WI38 (cell line): ENCODE measurements around the gene RFWD3.
A peak's percentile ranks its signal among the peaks of the same experiment; 100 is the strongest.

Experiments used
- H3K4me3 ChIP-seq: 2 replicates; pipeline ENCODE4 v1.5.1; 2011; ENCODE audit warnings: low read depth, mild to moderate bottlenecking, control low read depth, low read length
- CTCF ChIP-seq: IDR thresholded peaks from 2 replicates; pipeline ENCODE4 v1.5.1; 2012; ENCODE audit warnings: low read depth, mild to moderate bottlenecking, control low read depth, low read length

RFWD3 gene

GRCh38 chr16:74627506-74628220 is 39.0 kb downstream of the RFWD3 start:
- TF ChIP-seq CTCF = no peak
- H3K4me3 ChIP-seq = no peak overlapping the region

- TF ChIP-seq CTCF = no peak
- no peak overlapping the region for H3K4me3 ChIP-seq
These were observed 39.8 kb downstream of the RFWD3 start for GRCh38 chr16:74626741-74627416.

GRCh38 chr16:74625500-74626350 is 41.0 kb downstream of the RFWD3 start:
- H3K4me3 ChIP-seq = no peak overlapping the region
- no peak for TF ChIP-seq CTCF

GRCh38 chr16:74623839-74624235 is 42.8 kb downstream of the RFWD3 start:
- H3K4me3 ChIP-seq = no peak overlapping the region
- TF ChIP-seq CTCF = no peak

GRCh38 chr16:74623214-74623838 is 43.4 kb downstream of the RFWD3 start:
- no peak overlapping the region for H3K4me3 ChIP-seq
- TF ChIP-seq CTCF = 0 out of 2 replicates have a peak, but pooled peaks have one; percentile 23

- no peak overlapping the region for H3K4me3 ChIP-seq
- no peak for TF ChIP-seq CTCF
These were observed 44.7 kb downstream of the RFWD3 start for GRCh38 chr16:74622005-74622404.
